ENCODE results near the gene SNX24. TPM values are rescaled to one million over a fixed set of nuclear protein-coding genes. Genes with fewer than 3 reads are reported as not detected.

The SNX24 gene
- total RNA-seq, 1 donor from 2014 or later, result 13.6 TPM

DNA sequence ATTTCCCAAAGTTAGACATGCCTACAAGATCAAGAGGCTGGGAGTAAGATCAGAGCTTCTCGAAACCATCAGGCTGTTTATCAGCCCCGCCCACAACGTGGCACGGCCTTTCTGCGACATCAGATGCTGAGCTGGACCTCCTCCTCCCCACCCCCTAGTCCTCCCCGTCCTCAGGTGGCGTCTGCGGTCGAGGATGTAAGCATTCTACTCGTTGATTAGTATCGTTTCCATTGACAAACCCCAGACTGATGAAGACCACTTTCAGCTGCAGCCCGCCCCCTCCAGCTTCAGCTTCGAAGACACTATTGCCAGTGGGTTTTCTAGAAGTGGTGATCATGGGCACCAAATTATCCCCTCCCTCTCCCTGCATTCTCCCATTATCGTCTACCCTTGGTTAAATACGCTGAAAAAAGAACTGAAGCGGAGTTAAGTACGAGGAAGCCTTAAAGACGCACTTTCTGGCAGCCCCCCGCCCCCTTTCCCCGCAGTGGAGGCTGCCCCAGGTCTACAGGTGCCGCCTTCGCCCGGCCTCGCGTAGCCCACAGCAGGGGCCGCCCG lies 190.0 kb downstream of the SNX24 start:
- Mint-ChIP-seq H3K27ac (peak overlapping the region; percentile 87), H3K27me3 (peaks cover 54% of the 10 kb centered on the region), H3K4me3 (peak overlapping the region; percentile 92), H3K9me3 (no peaks in the 10 kb centered on the region), H3K36me3 (peaks cover 6% of the 10 kb centered on the region), H3K4me1 (ENCODE audit: unreplicated experiment) (peaks cover 5% of the 10 kb centered on the region)
- no peak for DNase-seq (ENCODE audit: extremely low spot score, unreplicated experiment)
- TF ChIP-seq, protein P1, sequence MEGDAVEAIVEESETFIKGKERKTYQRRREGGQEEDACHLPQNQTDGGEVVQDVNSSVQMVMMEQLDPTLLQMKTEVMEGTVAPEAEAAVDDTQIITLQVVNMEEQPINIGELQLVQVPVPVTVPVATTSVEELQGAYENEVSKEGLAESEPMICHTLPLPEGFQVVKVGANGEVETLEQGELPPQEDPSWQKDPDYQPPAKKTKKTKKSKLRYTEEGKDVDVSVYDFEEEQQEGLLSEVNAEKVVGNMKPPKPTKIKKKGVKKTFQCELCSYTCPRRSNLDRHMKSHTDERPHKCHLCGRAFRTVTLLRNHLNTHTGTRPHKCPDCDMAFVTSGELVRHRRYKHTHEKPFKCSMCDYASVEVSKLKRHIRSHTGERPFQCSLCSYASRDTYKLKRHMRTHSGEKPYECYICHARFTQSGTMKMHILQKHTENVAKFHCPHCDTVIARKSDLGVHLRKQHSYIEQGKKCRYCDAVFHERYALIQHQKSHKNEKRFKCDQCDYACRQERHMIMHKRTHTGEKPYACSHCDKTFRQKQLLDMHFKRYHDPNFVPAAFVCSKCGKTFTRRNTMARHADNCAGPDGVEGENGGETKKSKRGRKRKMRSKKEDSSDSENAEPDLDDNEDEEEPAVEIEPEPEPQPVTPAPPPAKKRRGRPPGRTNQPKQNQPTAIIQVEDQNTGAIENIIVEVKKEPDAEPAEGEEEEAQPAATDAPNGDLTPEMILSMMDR (conservative IDR thresholded peaks at IDR 0.05), result no peak

DNA sequence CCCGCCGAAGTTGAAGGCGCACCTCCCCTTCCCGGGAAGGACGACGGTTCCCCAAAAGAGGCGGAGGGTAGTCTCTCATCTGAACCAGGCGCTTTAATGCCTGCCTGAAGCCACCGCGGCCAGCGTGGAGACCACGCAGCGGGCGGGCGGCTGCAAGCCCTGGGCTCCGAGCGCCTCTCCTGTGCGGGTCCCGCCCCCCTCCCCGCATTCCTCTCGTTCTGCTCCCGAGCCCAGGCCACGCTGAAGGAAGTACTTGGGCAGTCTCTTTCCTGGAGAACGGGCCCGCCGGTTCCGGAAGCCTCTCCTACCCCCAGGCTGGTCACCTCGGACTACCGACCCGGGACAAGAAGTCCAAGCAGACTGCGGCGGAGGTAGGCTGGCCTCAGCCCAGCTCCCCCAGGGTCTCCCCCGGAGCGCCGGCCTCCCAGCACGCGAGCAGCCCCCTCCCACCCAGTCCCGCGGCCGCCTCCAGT lies 190.5 kb downstream of the SNX24 start:
- Mint-ChIP-seq H3K27ac (peak overlapping the region; percentile 87), H3K27me3 (peaks cover 54% of the 10 kb centered on the region), H3K9me3 (no peaks in the 10 kb centered on the region), H3K4me1 (ENCODE audit: unreplicated experiment) (peaks cover 5% of the 10 kb centered on the region), H3K36me3 (peaks cover 6% of the 10 kb centered on the region), H3K4me3 (peak overlapping the region; percentile 92)
- no peak for DNase-seq (ENCODE audit: extremely low spot score, unreplicated experiment)
- TF ChIP-seq, protein P1 (conservative IDR thresholded peaks at IDR 0.05), result no peak

GRCh38 chr5:123036391-123037103 lies 191.1 kb downstream of the SNX24 start, which contains the start of gene PPIC:
TSS of gene PPIC (minus strand) at chr5:123036725. CDS start at chr5:123036625, 100 bp downstream.
- peak within 1 kb of the TSS; percentile 92 for H3K4me3 Mint-ChIP-seq
- no peaks in the 10 kb centered on the region for H3K9me3 Mint-ChIP-seq
- H3K4me1 Mint-ChIP-seq (ENCODE audit: unreplicated experiment), result peaks cover 5% of the 10 kb centered on the region
- peak within 1 kb of the TSS; percentile 87 for H3K27ac Mint-ChIP-seq
- DNase-seq (ENCODE audit: extremely low spot score, unreplicated experiment), result peak; percentile 85
- peaks cover 6% of the 10 kb centered on the region for H3K36me3 Mint-ChIP-seq
- H3K27me3 Mint-ChIP-seq, result peaks cover 54% of the 10 kb centered on the region
- TF ChIP-seq, protein P1 (conservative IDR thresholded peaks at IDR 0.05), result no peak

DNA sequence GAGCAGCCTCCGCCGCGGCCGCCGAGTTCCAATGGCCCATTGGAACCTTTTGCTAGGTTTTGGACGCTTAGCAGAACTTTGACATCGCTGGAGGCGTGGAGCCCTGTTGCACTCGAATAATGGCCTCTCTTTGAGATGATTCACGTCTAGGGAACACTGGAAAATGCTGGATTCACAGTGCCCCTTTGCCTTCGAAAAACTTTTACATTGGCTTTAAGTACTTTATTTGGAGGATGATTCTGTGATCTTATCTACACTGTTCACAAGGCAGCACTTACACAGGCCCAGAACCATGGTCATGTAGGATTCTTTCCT lies 191.6 kb downstream of the SNX24 start:
- DNase-seq (ENCODE audit: extremely low spot score, unreplicated experiment), result no peak
- TF ChIP-seq, protein P1 (conservative IDR thresholded peaks at IDR 0.05), result no peak
- Mint-ChIP-seq H3K4me3 (peak overlapping the region; percentile 76), H3K9me3 (no peaks in the 10 kb centered on the region), H3K4me1 (ENCODE audit: unreplicated experiment) (peaks cover 5% of the 10 kb centered on the region), H3K36me3 (peaks cover 6% of the 10 kb centered on the region), H3K27me3 (peaks cover 54% of the 10 kb centered on the region), H3K27ac (peak overlapping the region; percentile 13)

- Mint-ChIP-seq H3K27me3 (peaks cover 43% of the 10 kb centered on the region), H3K4me1 (ENCODE audit: unreplicated experiment) (peaks cover 5% of the 10 kb centered on the region)
- TF ChIP-seq, protein P1 (conservative IDR thresholded peaks at IDR 0.05), result no peak
Measured at GRCh38 chr5:123039673-123040072, 194.3 kb downstream of the SNX24 start.

More at GRCh38 chr5:123039673-123040072, 194.3 kb downstream of the SNX24 start:
- H3K27ac Mint-ChIP-seq, result no peak overlapping the region
- H3K36me3 Mint-ChIP-seq, result peaks cover 2% of the 10 kb centered on the region
- H3K4me3 Mint-ChIP-seq, result no peak overlapping the region
- no peaks in the 10 kb centered on the region for H3K9me3 Mint-ChIP-seq
- no peak for DNase-seq (ENCODE audit: extremely low spot score, unreplicated experiment)

Measured in type B pancreatic cell (in vitro differentiated cells).